GM19238 (cell line): Measurements from ENCODE around the gene TENT4B.

Source experiments
- DNase-seq: peaks from one replicate; pipeline ENCODE4 v3.0.0; 2011; ENCODE audit warnings: low spot score; ENCODE audit not compliant: insufficient read length

The TENT4B gene

DNA sequence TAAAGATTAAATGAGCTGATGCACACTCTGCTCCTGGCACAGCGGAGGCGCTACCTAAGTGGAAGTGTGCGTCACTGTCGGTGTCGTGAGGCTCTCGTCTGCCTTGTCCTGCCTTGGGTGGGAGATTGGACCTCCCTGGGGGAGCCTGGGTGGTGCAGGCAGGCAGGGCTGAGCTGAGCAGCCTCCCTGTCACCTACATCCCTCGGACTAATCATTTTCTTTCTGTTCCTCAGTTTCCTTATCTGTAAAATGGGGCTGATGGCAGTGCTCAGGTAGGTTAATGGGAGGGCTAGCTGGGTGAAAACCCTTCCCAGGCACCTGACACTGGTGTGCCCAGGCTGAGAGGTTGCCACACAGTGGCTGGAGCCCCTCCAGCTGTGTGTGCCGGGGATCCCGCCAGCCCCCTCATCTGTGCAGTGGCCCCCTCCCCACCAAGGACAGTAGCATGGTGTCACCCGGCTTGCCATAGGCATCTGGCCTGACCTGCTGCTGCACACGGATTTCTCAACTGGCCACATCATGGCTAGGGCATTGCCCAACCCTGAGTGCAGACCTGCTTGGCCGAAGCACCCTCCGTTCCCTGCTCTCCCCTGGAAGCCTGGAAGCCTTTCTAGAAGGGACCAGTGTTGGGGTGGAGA lies 117.5 kb downstream of the TENT4B start:
- DNase-seq = no peak

DNA sequence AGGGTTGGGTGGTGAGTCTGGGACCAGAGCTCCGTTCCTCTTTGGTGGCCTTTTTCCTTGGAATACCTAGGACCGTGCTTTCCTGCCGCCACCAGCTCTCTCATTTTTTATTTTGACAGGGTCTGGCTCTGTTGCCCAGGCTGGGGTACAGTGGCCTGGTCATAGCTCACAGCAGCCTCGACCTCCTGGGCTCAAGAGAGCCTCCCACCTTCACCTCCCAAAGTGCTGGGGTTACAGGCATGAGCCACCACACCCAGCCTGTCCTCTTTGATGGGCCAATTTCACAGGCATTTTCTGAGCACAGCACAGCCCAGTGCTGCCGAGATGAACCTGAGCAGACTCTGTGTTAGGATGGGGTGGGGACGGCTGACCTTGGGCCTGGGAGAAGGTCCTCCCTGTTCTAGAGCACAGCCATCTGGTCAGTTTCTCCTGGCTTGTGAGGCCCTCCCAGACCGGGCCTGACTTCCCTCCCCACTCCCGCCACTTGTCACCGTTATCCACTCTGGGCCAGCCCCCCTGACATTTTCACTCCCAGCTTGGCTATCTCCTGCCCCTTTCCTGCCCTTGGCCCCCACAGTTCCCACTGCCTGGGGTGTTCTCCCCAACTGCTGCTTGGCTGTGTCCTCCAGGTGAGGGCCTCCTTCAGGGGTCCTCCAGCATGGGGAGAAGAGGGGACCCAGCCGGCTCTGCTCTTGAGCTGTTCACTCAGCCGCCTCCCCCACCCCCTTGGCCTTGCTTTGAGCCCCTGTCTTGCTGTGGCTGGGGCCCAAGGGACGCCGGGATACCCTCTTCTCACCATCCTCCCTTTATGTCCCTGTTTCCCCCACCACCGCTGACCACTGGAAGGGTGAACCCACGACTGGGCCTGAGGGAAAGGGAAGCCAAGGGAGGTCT lies 118.3 kb downstream of the TENT4B start:
- DNase-seq = no peak

- DNase-seq = no peak
Observed at GRCh38 chr16:50272111-50272571, 119.0 kb downstream of the TENT4B start.

DNA sequence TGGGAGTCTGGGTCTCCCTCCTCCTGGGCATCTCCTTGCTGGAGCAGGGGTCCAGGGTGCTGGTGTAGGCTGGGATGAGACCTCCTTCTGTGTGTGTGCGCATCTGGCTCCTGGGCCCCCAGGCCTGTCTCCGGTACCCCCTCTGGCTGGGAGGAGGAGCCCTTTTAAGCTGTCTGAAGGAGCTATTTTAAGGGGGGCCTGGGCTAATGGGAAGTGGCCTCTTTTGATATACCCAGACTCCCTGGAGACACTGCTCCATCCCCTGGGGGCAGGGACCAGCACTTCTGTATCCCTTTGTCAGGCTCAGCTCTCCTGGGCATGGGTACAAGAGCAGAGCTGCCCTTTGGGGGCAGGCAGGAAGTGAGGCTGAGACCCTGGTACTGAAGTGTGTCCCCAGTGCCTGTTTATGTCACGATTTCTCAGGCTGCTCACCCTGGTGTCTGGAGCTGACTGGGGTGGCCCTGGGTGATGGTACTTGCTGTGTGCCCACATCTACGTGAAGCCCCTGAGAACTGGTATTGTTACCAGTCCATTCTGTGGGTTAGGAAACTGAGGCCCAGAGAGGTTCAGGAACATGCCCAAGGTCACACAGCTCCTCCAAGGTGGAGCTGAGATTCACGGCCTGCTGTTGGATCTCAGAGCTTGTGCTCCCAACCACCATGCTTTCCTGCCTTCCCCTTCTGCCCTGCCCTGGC lies 119.7 kb downstream of the TENT4B start:
- DNase-seq = no peak

GRCh38 chr16:50273382-50273690 lies 120.2 kb downstream of the TENT4B start:
- no peak for DNase-seq

GRCh38 chr16:50273888-50274325 lies 120.8 kb downstream of the TENT4B start:
- peak; percentile 84 for DNase-seq

GRCh38 chr16:50274326-50275097 lies 121.4 kb downstream of the TENT4B start:
- peak; percentile 81 for DNase-seq

DNA sequence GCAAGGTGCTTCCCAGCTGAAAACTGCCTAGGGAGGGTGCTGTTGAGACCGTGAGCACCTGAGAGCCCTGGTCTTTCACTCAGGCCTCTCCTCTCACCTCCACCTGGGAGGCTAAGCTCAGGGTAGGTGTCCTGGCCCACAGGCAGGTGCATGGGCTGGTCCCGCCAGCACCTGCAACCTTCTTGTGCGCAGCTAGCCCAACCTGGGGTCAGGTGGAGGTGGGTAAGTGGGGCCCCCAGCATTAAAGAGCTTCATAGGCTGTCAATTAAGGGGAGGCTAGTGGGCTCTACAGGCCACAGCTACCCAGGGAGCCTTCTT lies 122.0 kb downstream of the TENT4B start:
- no peak for DNase-seq

- no peak for DNase-seq
Observed at GRCh38 chr16:50275428-50276325, 122.6 kb downstream of the TENT4B start.

- no peak for DNase-seq
Observed at GRCh38 chr16:50276326-50276640, 123.2 kb downstream of the TENT4B start.

- DNase-seq = no peak
Observed at GRCh38 chr16:50276801-50277555, 123.9 kb downstream of the TENT4B start.

DNA sequence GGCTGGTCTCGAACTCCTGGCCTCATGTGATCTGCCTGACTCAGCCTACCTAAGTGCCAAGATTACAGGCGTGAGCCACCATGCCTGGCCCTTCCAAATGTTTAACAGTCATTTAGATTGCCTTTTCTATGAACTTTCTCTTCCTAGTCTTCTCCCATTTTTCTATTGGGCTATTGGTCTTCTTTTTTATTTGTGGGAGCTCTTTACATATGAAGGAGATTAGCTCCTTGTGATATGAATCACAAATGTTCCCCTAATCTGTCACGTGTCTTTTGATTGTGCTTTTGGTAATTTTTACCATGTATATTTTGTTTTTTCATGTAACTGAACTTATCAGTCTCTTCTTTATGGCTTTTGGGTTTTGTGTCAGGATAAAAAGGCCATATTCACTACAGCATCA lies 125.1 kb downstream of the TENT4B start:
- DNase-seq = no peak

DNA sequence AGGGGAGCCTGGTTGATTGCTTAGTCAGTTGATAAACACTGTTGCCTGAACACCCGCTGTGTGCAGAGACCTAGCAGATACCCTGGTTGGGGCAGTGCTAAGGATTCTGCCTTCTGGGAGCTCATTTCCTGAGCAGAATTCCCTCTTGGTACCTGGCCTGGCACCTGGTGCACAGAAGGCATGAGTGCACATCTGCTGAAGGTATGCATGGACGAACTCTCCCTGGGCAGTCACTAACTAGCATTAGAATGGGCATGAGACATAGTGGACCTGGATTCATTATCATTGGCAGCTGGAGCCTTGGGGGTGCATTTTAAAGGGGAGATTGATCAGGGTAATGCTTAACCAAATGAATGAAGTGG lies 126.4 kb downstream of the TENT4B start:
- no peak for DNase-seq

GRCh38 chr16:50280932-50281331 lies 127.8 kb downstream of the TENT4B start:
- no peak for DNase-seq
